ENCODE results near the gene POMT1. TPM values are rescaled to one million over a fixed set of nuclear protein-coding genes. Genes with fewer than 3 reads are reported as not detected.
A peak's percentile ranks its signal among the peaks of the same experiment; 100 is the strongest.

POMT1 gene
- polyA plus RNA-seq, 6 donors from 2014 or later, result 0.75 to 7.4 (median 3.7) TPM

- H3K4me3 Mint-ChIP-seq, result peak overlapping the region in 1 of 8 donors; percentile 25
- ATAC-seq (ENCODE audit: low read depth in 2 of 2) (no peak), DNase-seq (no peak)
- H3K9me3 Mint-ChIP-seq, result peaks cover 0 to 8% (median 0%) of the 10 kb centered on the region in 7 donors
- no peaks in the 10 kb centered on the region for H3K27me3 Mint-ChIP-seq
- peak overlapping the region in 1 of 6 donors; percentile 47 for H3K27ac Mint-ChIP-seq
- no peaks in the 10 kb centered on the region for H3K36me3 Mint-ChIP-seq
- peaks cover 0 to 1% (median 0%) of the 10 kb centered on the region in 3 donors for H3K4me1 Mint-ChIP-seq
Measured at GRCh38 chr9:131566158-131566557, 63.4 kb downstream of the POMT1 start.

GRCh38 chr9:131567910-131568309, 65.2 kb downstream of the POMT1 start:
- no peaks in the 10 kb centered on the region for H3K36me3 Mint-ChIP-seq
- ATAC-seq (ENCODE audit: low read depth in 2 of 2) (no peak), DNase-seq (no peak)
- peaks cover 0 to 3% (median 0%) of the 10 kb centered on the region in 3 donors for H3K4me1 Mint-ChIP-seq
- peak overlapping the region in 1 of 8 donors; percentile 59 for H3K4me3 Mint-ChIP-seq
- no peak overlapping the region for H3K27ac Mint-ChIP-seq
- peaks cover 0 to under 1% (median 0%) of the 10 kb centered on the region in 7 donors for H3K9me3 Mint-ChIP-seq
- H3K27me3 Mint-ChIP-seq, result no peaks in the 10 kb centered on the region

Other genes with a start within 250 kb of the POMT1 start
- 10 to 100 TPM in 4 of 6 donors, 1 to 10 TPM in 2; 5.2 to 18.3 (median 11.6) TPM for gene FAM78A, start 226.4 kb upstream of the POMT1 start, polyA plus RNA-seq (ENCODE audit: low read depth in 6 of 6)
- gene PLPP7, start 213.2 kb upstream of the POMT1 start, polyA plus RNA-seq (ENCODE audit: low read depth in 6 of 6), result 1 to 10 TPM in 3 of 6 donors, under 1 TPM in 2, not detected in 1; 0.78 to 2.0 (median 1.2) TPM
- 10 to 100 TPM in 5 of 6 donors, 1 to 10 TPM in 1; 6.9 to 52.8 (median 15.4) TPM for gene PRRC2B, start 108.8 kb upstream of the POMT1 start, polyA plus RNA-seq (ENCODE audit: low read depth in 6 of 6)
- gene UCK1, start 28.3 kb downstream of the POMT1 start, polyA plus RNA-seq (ENCODE audit: low read depth in 6 of 6), result 10 to 100 TPM; 16.8 to 30.6 (median 21.3) TPM
- gene PRRT1B, start 42.6 kb downstream of the POMT1 start, polyA plus RNA-seq (ENCODE audit: low read depth in 6 of 6), result not detected
- 10 to 100 TPM in 2 of 6 donors, 1 to 10 TPM in 4; 3.4 to 21.1 (median 7.9) TPM for gene RAPGEF1, start 237.2 kb downstream of the POMT1 start, polyA plus RNA-seq (ENCODE audit: low read depth in 6 of 6)